HEK293 (cell line): ENCODE results near the gene GPSM1.
"Not testable (repeated sequence)": the region's sequence is repeated elsewhere in the genome, so short reads cannot be mapped to it uniquely, and the experiment has no call there.

Source experiments
- CTCF ChIA-PET: fragments of 350-600 bp; formaldehyde crosslinking; extraction: SDS; loops from one replicate; lab custom pipeline; 2021; ENCODE audit warnings: antibody characterized with exemption; lab: Yijun Ruan, JAX
- POLR2A ChIA-PET: fragments of 300-600 bp; formaldehyde crosslinking; extraction: SDS; loops from one replicate; lab custom pipeline; 2020; ENCODE audit warnings: antibody characterized with exemption, inconsistent platforms; lab: Yijun Ruan, JAX
- H3K27ac ChIP-seq: fragments of 200-500 bp; sonication (Bioruptor generic); 2 replicates; pipeline ENCODE4 v1.5.1; 2014; ENCODE audit warnings: low read depth, low read length, control low read depth, inconsistent platforms; ENCODE audit errors: extremely low read depth
- H3K36me3 ChIP-seq, 2 experiments: fragments of 200-500 bp in 1 of 2; sonication (Bioruptor generic) in 1 of 2; 1 replicate in 1 of 2; 2 replicates in 1 of 2; pipeline ENCODE4 v1.5.1; 2014 to 2017; ENCODE audit warnings: inconsistent platforms in 2 of 2, low read length in 2 of 2; ENCODE audit not compliant: control insufficient read depth in 2 of 2, insufficient read depth in 1 of 2
- H3K4me1 ChIP-seq: fragments of 200-500 bp; sonication (Bioruptor generic); 2 replicates; pipeline ENCODE4 v1.5.1; 2014; ENCODE audit warnings: mild to moderate bottlenecking, low read length, inconsistent platforms; ENCODE audit not compliant: control insufficient read depth, insufficient read depth
- H3K4me3 ChIP-seq: 2 replicates; pipeline ENCODE4 v1.5.1; 2011; ENCODE audit warnings: low read depth, mild to moderate bottlenecking, control low read depth, low read length, moderate library complexity
- H3K9me3 ChIP-seq: fragments of 200-500 bp; sonication (Bioruptor generic); 2 replicates; pipeline ENCODE4 v1.5.1; 2014; ENCODE audit warnings: low read depth, low read length, inconsistent platforms; ENCODE audit not compliant: control insufficient read depth, insufficient read depth
- EGR2 ChIP-seq: fragments of 450-650 bp; formaldehyde crosslinking; IDR thresholded peaks from 2 replicates; pipeline ENCODE4 v1.5.1; 2016; ENCODE audit warnings: low read depth, missing biosample characterization, missing genetic modification characterization
- REST ChIP-seq: fragments of 450-650 bp; formaldehyde crosslinking; IDR thresholded peaks from 2 replicates; pipeline ENCODE4 v1.5.1; 2016; ENCODE audit warnings: missing biosample characterization, missing genetic modification characterization
- YY2 ChIP-seq: fragments of 450-650 bp; formaldehyde crosslinking; IDR thresholded peaks from 2 replicates; pipeline ENCODE4 v1.5.1; 2016; ENCODE audit warnings: missing biosample characterization, missing genetic modification characterization
- ZFHX2 ChIP-seq: fragments of 450-650 bp; formaldehyde crosslinking; conservative IDR thresholded peaks from 2 replicates; pipeline ENCODE4 v1.5.1; 2016; ENCODE audit warnings: missing biosample characterization, missing genetic modification characterization
- ZNF202 ChIP-seq: fragments of 450-650 bp; formaldehyde crosslinking; IDR thresholded peaks from 2 replicates; pipeline ENCODE4 v1.5.1; 2016; ENCODE audit warnings: missing biosample characterization, missing genetic modification characterization, borderline replicate concordance
- ZNF366 ChIP-seq: fragments of 450-650 bp; formaldehyde crosslinking; conservative IDR thresholded peaks from 2 replicates; pipeline ENCODE4 v1.5.1; 2016; ENCODE audit warnings: missing biosample characterization, missing genetic modification characterization
- ZNF501 ChIP-seq: fragments of 450-650 bp; formaldehyde crosslinking; IDR thresholded peaks from 2 replicates; pipeline ENCODE4 v1.5.1; 2016; ENCODE audit warnings: missing biosample characterization, missing genetic modification characterization
- ZNF558 ChIP-seq: fragments of 450-650 bp; formaldehyde crosslinking; IDR thresholded peaks from 2 replicates; pipeline ENCODE4 v1.5.1; 2016; ENCODE audit warnings: missing biosample characterization, missing genetic modification characterization
- ZNF560 ChIP-seq: fragments of 450-650 bp; formaldehyde crosslinking; IDR thresholded peaks from 2 replicates; pipeline ENCODE4 v1.5.1; 2017; ENCODE audit warnings: missing biosample characterization, missing genetic modification characterization, borderline replicate concordance
- ZNF664 ChIP-seq: fragments of 450-650 bp; formaldehyde crosslinking; IDR thresholded peaks from 2 replicates; pipeline ENCODE4 v1.5.1; 2016; ENCODE audit warnings: missing biosample characterization, missing genetic modification characterization
- ZNF677 ChIP-seq: fragments of 450-650 bp; IDR thresholded peaks from 2 replicates; pipeline ENCODE4 v1.5.0; 2018; ENCODE audit warnings: missing biosample characterization, mild to moderate bottlenecking, missing genetic modification characterization, moderate library complexity
- ZSCAN18 ChIP-seq: fragments of 450-650 bp; formaldehyde crosslinking; IDR thresholded peaks from 2 replicates; pipeline ENCODE4 v1.5.1; 2016; ENCODE audit warnings: missing biosample characterization, missing genetic modification characterization

GPSM1 gene

GRCh38 chr9:136349546-136349945 is 22.2 kb downstream of the GPSM1 start:
- H3K36me3 ChIP-seq = peaks cover 0 to 4% of the 10 kb centered on the region in 2 experiments; a peak in 1 of 3 replicates
- no peaks in the 10 kb centered on the region for H3K4me1 ChIP-seq
- H3K27ac ChIP-seq = no peak overlapping the region
- CTCF ChIA-PET = no interaction called here
- POLR2A ChIA-PET = no interaction called here
- H3K9me3 ChIP-seq = no peaks in the 10 kb centered on the region
- no peak overlapping the region for H3K4me3 ChIP-seq
- TF ChIP-seq REST (tag by site-specific recombination) (peak; percentile 77), ZNF501 (tag by site-specific recombination) (no peak), ZSCAN18 (tag by site-specific recombination) (no peak), ZNF560 (tag by site-specific recombination) (no peak), ZNF202 (tag by site-specific recombination) (no peak), ZNF366 (tag by site-specific recombination) (no peak)

GRCh38 chr9:136351252-136351800 is 24.0 kb downstream of the GPSM1 start:
- POLR2A ChIA-PET = interaction anchor here (1.6 kb wide), 1 partner anchor 12 kb away, joined by 7 read pairs; the partner anchor contains the start of gene DNLZ
- Histone ChIP-seq H3K4me1 (no peaks in the 10 kb centered on the region), H3K27ac (no peak overlapping the region), H3K9me3 (no peaks in the 10 kb centered on the region), H3K4me3 (no peak overlapping the region), H3K36me3 (peaks cover 0 to 10% of the 10 kb centered on the region in 2 experiments; a peak in 1 of 3 replicates)
- no peak for TF ChIP-seq YY2 (tag by site-specific recombination)
- peak; percentile 29; the same call in 1 of the 2 replicates for TF ChIP-seq EGR2 (tag by site-specific recombination)
- peak; percentile 56 for TF ChIP-seq ZFHX2 (tag by site-specific recombination)
- TF ChIP-seq ZNF664 (tag by site-specific recombination) = no peak
- TF ChIP-seq ZNF558 (tag by site-specific recombination) = no peak
- no peak for TF ChIP-seq ZNF677
- TF ChIP-seq ZNF560 (tag by site-specific recombination) = no peak
- CTCF ChIA-PET = interaction anchor here (0.6 to 1.1 kb wide), 5 partner anchors 12 to 748 kb away, joined by 3 to 4 read pairs (median 3); partner anchors contain the start of genes DNLZ and SNAPC4

GRCh38 chr9:136351868-136352267 is 24.5 kb downstream of the GPSM1 start:
- peaks cover 0 to 14% of the 10 kb centered on the region in 2 experiments; a peak in 1 of 3 replicates for H3K36me3 ChIP-seq
- ChIA-PET CTCF (interaction anchor here (0.6 to 1.1 kb wide), 3 partner anchors 12 to 748 kb away, joined by 3 read pairs; partner anchors contain the start of gene DNLZ), POLR2A (interaction anchor here (1.6 kb wide), 1 partner anchor 11 kb away, joined by 7 read pairs; the partner anchor contains the start of gene DNLZ)
- H3K27ac ChIP-seq, H3K4me3 ChIP-seq, H3K4me1 ChIP-seq, H3K9me3 ChIP-seq: not testable (repeated sequence)
